HEK293 (cell line): ENCODE results near the gene UBR2.

Experiments used
- FEZF1 ChIP-seq: fragments of 450-650 bp; formaldehyde crosslinking; IDR thresholded peaks from 2 replicates; pipeline ENCODE4 v1.5.1; 2016; ENCODE audit warnings: missing biosample characterization, missing genetic modification characterization
- GLIS2 ChIP-seq: fragments of 450-650 bp; formaldehyde crosslinking; IDR thresholded peaks from 2 replicates; pipeline ENCODE4 v1.5.1; 2016; ENCODE audit warnings: missing biosample characterization, missing genetic modification characterization
- KLF16 ChIP-seq: fragments of 450-650 bp; formaldehyde crosslinking; IDR thresholded peaks from 2 replicates; pipeline ENCODE4 v1.5.1; 2017; ENCODE audit warnings: missing biosample characterization, missing genetic modification characterization
- MZF1 ChIP-seq: fragments of 450-650 bp; formaldehyde crosslinking; IDR thresholded peaks from 2 replicates; pipeline ENCODE4 v1.5.1; 2017; ENCODE audit warnings: missing biosample characterization, missing genetic modification characterization, borderline replicate concordance
- REPIN1 ChIP-seq: fragments of 450-650 bp; formaldehyde crosslinking; IDR thresholded peaks from 2 replicates; pipeline ENCODE4 v1.5.1; 2017; ENCODE audit warnings: missing biosample characterization, missing genetic modification characterization, low read depth
- SCRT1 ChIP-seq: fragments of 450-650 bp; formaldehyde crosslinking; IDR thresholded peaks from 2 replicates; pipeline ENCODE4 v1.5.1; 2016; ENCODE audit warnings: missing biosample characterization, missing genetic modification characterization, borderline replicate concordance
- SP3 ChIP-seq: fragments of 450-650 bp; formaldehyde crosslinking; IDR thresholded peaks from 2 replicates; pipeline ENCODE4 v1.5.1; 2016; ENCODE audit warnings: missing biosample characterization, missing genetic modification characterization
- TSHZ1 ChIP-seq: fragments of 450-650 bp; formaldehyde crosslinking; IDR thresholded peaks from 2 replicates; pipeline ENCODE4 v1.5.1; 2016; ENCODE audit warnings: missing biosample characterization, missing genetic modification characterization, borderline replicate concordance
- ZNF16 ChIP-seq: fragments of 450-650 bp; formaldehyde crosslinking; IDR thresholded peaks from 2 replicates; pipeline ENCODE4 v1.5.1; 2016; ENCODE audit warnings: low read depth, missing biosample characterization, missing genetic modification characterization
- ZNF2 ChIP-seq: fragments of 450-650 bp; formaldehyde crosslinking; IDR thresholded peaks from 2 replicates; pipeline ENCODE4 v1.5.1; 2016; ENCODE audit warnings: missing biosample characterization, missing genetic modification characterization
- ZNF221 ChIP-seq: fragments of 450-650 bp; formaldehyde crosslinking; IDR thresholded peaks from 2 replicates; pipeline ENCODE4 v1.5.1; 2017; ENCODE audit warnings: missing biosample characterization, missing genetic modification characterization, borderline replicate concordance
- ZNF223 ChIP-seq: fragments of 450-650 bp; formaldehyde crosslinking; IDR thresholded peaks from 2 replicates; pipeline ENCODE4 v1.5.1; 2016; ENCODE audit warnings: missing biosample characterization, missing genetic modification characterization
- ZNF280D ChIP-seq: fragments of 450-650 bp; formaldehyde crosslinking; IDR thresholded peaks from 2 replicates; pipeline ENCODE4 v1.5.1; 2016; ENCODE audit warnings: missing biosample characterization, missing genetic modification characterization
- ZNF354C ChIP-seq: fragments of 450-650 bp; formaldehyde crosslinking; IDR thresholded peaks from 2 replicates; pipeline ENCODE4 v1.5.1; 2016; ENCODE audit warnings: missing biosample characterization, missing genetic modification characterization, low read depth, borderline replicate concordance
- ZNF426 ChIP-seq: fragments of 450-650 bp; formaldehyde crosslinking; IDR thresholded peaks from 2 replicates; pipeline ENCODE4 v1.5.1; 2017; ENCODE audit warnings: missing biosample characterization, missing genetic modification characterization, mild to moderate bottlenecking, inconsistent platforms, moderate library complexity
- ZNF549 ChIP-seq: fragments of 450-650 bp; IDR thresholded peaks from 2 replicates; pipeline ENCODE4 v1.5.1; 2018; ENCODE audit warnings: missing biosample characterization, missing genetic modification characterization, mild to moderate bottlenecking, inconsistent platforms, moderate library complexity
- ZNF624 ChIP-seq: fragments of 450-650 bp; formaldehyde crosslinking; IDR thresholded peaks from 2 replicates; pipeline ENCODE4 v1.5.1; 2017; ENCODE audit warnings: missing biosample characterization, missing genetic modification characterization
- ZNF658 ChIP-seq: fragments of 450-650 bp; formaldehyde crosslinking; IDR thresholded peaks from 2 replicates; pipeline ENCODE4; 2016; ENCODE audit warnings: missing biosample characterization, missing genetic modification characterization
- TF ChIP-seq, protein P1 (sequence below): fragments of 450-650 bp; formaldehyde crosslinking; IDR thresholded peaks from 2 replicates; pipeline ENCODE4 v1.5.1; 2016; ENCODE audit warnings: missing biosample characterization, missing genetic modification characterization, low read depth
- TF ChIP-seq, protein P2 (sequence below): fragments of 450-650 bp; IDR thresholded peaks from 2 replicates; pipeline ENCODE4 v1.5.1; 2018; ENCODE audit warnings: missing biosample characterization, missing genetic modification characterization
- TF ChIP-seq, protein P3 (sequence below): fragments of 450-650 bp; formaldehyde crosslinking; IDR thresholded peaks from 2 replicates; pipeline ENCODE4 v1.5.1; 2016; ENCODE audit warnings: missing biosample characterization, missing genetic modification characterization
- TF ChIP-seq, protein P4 (sequence below): fragments of 450-650 bp; formaldehyde crosslinking; IDR thresholded peaks from 2 replicates; pipeline ENCODE4 v1.5.1; 2016; ENCODE audit warnings: missing biosample characterization, missing genetic modification characterization
- TF ChIP-seq, protein P5 (sequence below): fragments of 450-650 bp; formaldehyde crosslinking; IDR thresholded peaks from 2 replicates; pipeline ENCODE4 v1.5.1; 2017; ENCODE audit warnings: missing biosample characterization, missing genetic modification characterization

UBR2 gene

GRCh38 chr6:42726485-42727086, 162.8 kb downstream of the UBR2 start (continued):
- TF ChIP-seq, protein P1, sequence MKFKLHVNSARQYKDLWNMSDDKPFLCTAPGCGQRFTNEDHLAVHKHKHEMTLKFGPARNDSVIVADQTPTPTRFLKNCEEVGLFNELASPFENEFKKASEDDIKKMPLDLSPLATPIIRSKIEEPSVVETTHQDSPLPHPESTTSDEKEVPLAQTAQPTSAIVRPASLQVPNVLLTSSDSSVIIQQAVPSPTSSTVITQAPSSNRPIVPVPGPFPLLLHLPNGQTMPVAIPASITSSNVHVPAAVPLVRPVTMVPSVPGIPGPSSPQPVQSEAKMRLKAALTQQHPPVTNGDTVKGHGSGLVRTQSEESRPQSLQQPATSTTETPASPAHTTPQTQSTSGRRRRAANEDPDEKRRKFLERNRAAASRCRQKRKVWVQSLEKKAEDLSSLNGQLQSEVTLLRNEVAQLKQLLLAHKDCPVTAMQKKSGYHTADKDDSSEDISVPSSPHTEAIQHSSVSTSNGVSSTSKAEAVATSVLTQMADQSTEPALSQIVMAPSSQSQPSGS (tag by site-specific recombination) = no peak
- TF ChIP-seq ZNF549 (tag by site-specific recombination) (no peak), SCRT1 (tag by site-specific recombination) (no peak), ZNF223 (tag by site-specific recombination) (no peak), REPIN1 (tag by site-specific recombination) (no peak), TSHZ1 (tag by site-specific recombination) (no peak), ZNF426 (tag by site-specific recombination) (no peak), ZNF354C (tag by site-specific recombination) (no peak), GLIS2 (tag by site-specific recombination) (no peak), ZNF280D (tag by site-specific recombination) (no peak), MZF1 (tag by site-specific recombination) (no peak), KLF16 (peak; percentile 52), ZNF16 (no peak), ZNF624 (no peak), SP3 (tag by site-specific recombination) (no peak), ZNF2 (tag by site-specific recombination) (peak; percentile 79; the same call in 1 of the 2 replicates), FEZF1 (tag by site-specific recombination) (no peak), ZNF658 (no peak), ZNF221 (tag by site-specific recombination) (no peak)
- TF ChIP-seq, protein P2, sequence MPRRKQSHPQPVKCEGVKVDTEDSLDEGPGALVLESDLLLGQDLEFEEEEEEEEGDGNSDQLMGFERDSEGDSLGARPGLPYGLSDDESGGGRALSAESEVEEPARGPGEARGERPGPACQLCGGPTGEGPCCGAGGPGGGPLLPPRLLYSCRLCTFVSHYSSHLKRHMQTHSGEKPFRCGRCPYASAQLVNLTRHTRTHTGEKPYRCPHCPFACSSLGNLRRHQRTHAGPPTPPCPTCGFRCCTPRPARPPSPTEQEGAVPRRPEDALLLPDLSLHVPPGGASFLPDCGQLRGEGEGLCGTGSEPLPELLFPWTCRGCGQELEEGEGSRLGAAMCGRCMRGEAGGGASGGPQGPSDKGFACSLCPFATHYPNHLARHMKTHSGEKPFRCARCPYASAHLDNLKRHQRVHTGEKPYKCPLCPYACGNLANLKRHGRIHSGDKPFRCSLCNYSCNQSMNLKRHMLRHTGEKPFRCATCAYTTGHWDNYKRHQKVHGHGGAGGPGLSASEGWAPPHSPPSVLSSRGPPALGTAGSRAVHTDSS = no peak
- TF ChIP-seq, protein P3, sequence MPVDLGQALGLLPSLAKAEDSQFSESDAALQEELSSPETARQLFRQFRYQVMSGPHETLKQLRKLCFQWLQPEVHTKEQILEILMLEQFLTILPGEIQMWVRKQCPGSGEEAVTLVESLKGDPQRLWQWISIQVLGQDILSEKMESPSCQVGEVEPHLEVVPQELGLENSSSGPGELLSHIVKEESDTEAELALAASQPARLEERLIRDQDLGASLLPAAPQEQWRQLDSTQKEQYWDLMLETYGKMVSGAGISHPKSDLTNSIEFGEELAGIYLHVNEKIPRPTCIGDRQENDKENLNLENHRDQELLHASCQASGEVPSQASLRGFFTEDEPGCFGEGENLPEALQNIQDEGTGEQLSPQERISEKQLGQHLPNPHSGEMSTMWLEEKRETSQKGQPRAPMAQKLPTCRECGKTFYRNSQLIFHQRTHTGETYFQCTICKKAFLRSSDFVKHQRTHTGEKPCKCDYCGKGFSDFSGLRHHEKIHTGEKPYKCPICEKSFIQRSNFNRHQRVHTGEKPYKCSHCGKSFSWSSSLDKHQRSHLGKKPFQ (tag by site-specific recombination) = no peak
- TF ChIP-seq, protein P4, sequence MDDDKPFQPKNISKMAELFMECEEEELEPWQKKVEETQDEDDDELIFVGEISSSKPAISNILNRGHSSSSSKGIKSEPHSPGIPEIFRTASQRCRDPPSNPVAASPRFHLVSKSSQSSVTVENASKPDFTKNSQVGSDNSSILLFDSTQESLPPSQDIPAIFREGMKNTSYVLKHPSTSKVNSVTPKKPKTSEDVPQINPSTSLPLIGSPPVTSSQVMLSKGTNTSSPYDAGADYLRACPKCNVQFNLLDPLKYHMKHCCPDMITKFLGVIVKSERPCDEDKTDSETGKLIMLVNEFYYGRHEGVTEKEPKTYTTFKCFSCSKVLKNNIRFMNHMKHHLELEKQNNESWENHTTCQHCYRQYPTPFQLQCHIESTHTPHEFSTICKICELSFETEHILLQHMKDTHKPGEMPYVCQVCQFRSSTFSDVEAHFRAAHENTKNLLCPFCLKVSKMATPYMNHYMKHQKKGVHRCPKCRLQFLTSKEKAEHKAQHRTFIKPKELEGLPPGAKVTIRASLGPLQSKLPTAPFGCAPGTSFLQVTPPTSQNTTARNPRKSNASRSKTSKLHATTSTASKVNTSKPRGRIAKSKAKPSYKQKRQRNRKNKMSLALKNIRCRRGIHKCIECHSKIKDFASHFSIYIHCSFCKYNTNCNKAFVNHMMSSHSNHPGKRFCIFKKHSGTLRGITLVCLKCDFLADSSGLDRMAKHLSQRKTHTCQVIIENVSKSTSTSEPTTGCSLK (tag by site-specific recombination) = no peak
- TF ChIP-seq, protein P5, sequence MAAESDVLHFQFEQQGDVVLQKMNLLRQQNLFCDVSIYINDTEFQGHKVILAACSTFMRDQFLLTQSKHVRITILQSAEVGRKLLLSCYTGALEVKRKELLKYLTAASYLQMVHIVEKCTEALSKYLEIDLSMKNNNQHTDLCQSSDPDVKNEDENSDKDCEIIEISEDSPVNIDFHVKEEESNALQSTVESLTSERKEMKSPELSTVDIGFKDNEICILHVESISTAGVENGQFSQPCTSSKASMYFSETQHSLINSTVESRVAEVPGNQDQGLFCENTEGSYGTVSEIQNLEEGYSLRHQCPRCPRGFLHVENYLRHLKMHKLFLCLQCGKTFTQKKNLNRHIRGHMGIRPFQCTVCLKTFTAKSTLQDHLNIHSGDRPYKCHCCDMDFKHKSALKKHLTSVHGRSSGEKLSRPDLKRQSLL (tag by site-specific recombination) = no peak
